OCI-LY1 (cell line): ENCODE results near the gene AADACL4.

Experiments
- CTCF ChIP-seq: fragments of 200-600 bp; sonication (generic), shearing (Covaris generic); IDR thresholded peaks from 2 replicates; pipeline ENCODE4 v1.5.1; 2017; ENCODE audit warnings: mild to moderate bottlenecking, antibody characterized with exemption, low read length, moderate library complexity, mixed read lengths
- EZH2 ChIP-seq: fragments of 200-600 bp; sonication (generic), shearing (Covaris generic); IDR thresholded peaks from 2 replicates; pipeline ENCODE4 v1.8.0; 2017; ENCODE audit warnings: borderline replicate concordance, mixed run types, mild to moderate bottlenecking, antibody characterized with exemption, low read length, moderate library complexity, mixed read lengths

- TF ChIP-seq CTCF (no peak), EZH2 (no peak)
These were observed 29.3 kb upstream of the AADACL4 start for GRCh38 chr1:12614402-12615158.
